Measurements from ENCODE around the gene KNTC1. TPM values are rescaled to one million over a fixed set of nuclear protein-coding genes. Genes with fewer than 3 reads are reported as not detected.

KNTC1 gene
- total and polyA plus RNA-seq, 11 donors = 2.1 to 10.4 (median 2.8) TPM

GRCh38 chr12:122661938-122662337 lies 134.9 kb downstream of the KNTC1 start:
- no peak for TF ChIP-seq CTCF (IDR thresholded peaks at IDR 0.05)
- no peak for TF ChIP-seq POLR2A (IDR thresholded peaks at IDR 0.05)
- peaks cover 0 to 4% (median 0%) of the 10 kb centered on the region in 12 donors for H3K4me1 ChIP-seq
- no peak overlapping the region for H3K27ac ChIP-seq
- DNase-seq (no peak), ATAC-seq (no peak)
- no peaks in the 10 kb centered on the region for H3K27me3 ChIP-seq
- H3K9me3 ChIP-seq = no peaks in the 10 kb centered on the region
- H3K4me3 ChIP-seq = no peak overlapping the region
- intact Hi-C loops (cut with DNase I) = no loop called here
- no peaks in the 10 kb centered on the region for H3K36me3 ChIP-seq
- 91 to 98% (median 94%) methylated on average over 3 of the region's 3 CpGs for WGBS, 4 donors

GRCh38 chr12:122665349-122665748 lies 138.3 kb downstream of the KNTC1 start:
- H3K27ac ChIP-seq = no peak overlapping the region
- TF ChIP-seq CTCF (IDR thresholded peaks at IDR 0.05) (no peak), POLR2A (IDR thresholded peaks at IDR 0.05) (no peak)
- no peaks in the 10 kb centered on the region for H3K4me1 ChIP-seq
- H3K27me3 ChIP-seq = no peaks in the 10 kb centered on the region
- intact Hi-C loops (cut with DNase I) = no loop called here
- H3K4me3 ChIP-seq = no peak overlapping the region
- H3K36me3 ChIP-seq = no peaks in the 10 kb centered on the region
- ATAC-seq (no peak), DNase-seq (no peak)
- 84 to 90% (median 88%) methylated on average over 8 of the region's 8 CpGs for WGBS, 4 donors
- no peaks in the 10 kb centered on the region for H3K9me3 ChIP-seq

GRCh38 chr12:122665759-122666158 lies 138.7 kb downstream of the KNTC1 start:
- Histone ChIP-seq H3K27me3 (no peaks in the 10 kb centered on the region), H3K27ac (no peak overlapping the region), H3K4me1 (no peaks in the 10 kb centered on the region), H3K9me3 (no peaks in the 10 kb centered on the region), H3K36me3 (no peaks in the 10 kb centered on the region), H3K4me3 (no peak overlapping the region)
- TF ChIP-seq POLR2A (IDR thresholded peaks at IDR 0.05) (no peak), CTCF (IDR thresholded peaks at IDR 0.05) (no peak)
- WGBS, 4 donors = 90 to 95% (median 92%) methylated on average over 5 of the region's 5 CpGs
- DNase-seq = no peak
- intact Hi-C loops (cut with DNase I) = no loop called here
- ATAC-seq = no peak

- TF ChIP-seq POLR2A (IDR thresholded peaks at IDR 0.05) (no peak), CTCF (IDR thresholded peaks at IDR 0.05) (no peak)
- no peak for DNase-seq
- Histone ChIP-seq H3K36me3 (no peaks in the 10 kb centered on the region), H3K27me3 (no peaks in the 10 kb centered on the region), H3K9me3 (no peaks in the 10 kb centered on the region), H3K27ac (no peak overlapping the region), H3K4me1 (no peaks in the 10 kb centered on the region), H3K4me3 (no peak overlapping the region)
- intact Hi-C loops (cut with DNase I) = no loop called here
- ATAC-seq = no peak
- WGBS, 4 donors = 76 to 85% (median 79%) methylated on average over 2 of the region's 2 CpGs
Observed at GRCh38 chr12:122668268-122668667, 141.2 kb downstream of the KNTC1 start.

Data from heart left ventricle (tissue), 16 donors.